ENCODE data around the gene BARX1.

BARX1 gene

DNA sequence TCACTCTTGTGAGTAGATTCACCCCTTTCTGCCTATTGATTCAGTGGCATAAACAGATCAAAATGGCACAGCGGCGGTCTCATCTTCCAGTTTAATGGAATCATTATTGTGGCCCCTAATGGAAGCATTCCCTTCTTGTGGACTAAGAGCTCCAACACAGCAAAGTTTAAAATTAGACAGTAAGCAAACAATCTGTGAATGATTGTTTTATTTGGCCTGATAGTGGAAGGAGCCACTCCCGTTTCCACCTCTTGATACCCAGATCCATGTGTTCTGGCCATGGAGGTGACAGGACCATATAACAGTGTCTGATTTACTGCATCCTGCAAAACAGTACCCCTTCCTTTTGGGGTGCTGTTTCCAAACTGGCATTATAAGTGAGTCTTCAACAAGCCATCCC, 41.2 kb upstream of the BARX1 start:
- Histone ChIP-seq H3K4me2 (ENCODE audit: low read length) (no peak overlapping the region), H3K36me3 (replicated peaks; ENCODE audit: low read depth, low read length) (no peaks in the 10 kb centered on the region), H3K9me3 (ENCODE audit: insufficient read depth, low read length) (no peaks in the 10 kb centered on the region), H3K27me3 (ENCODE audit: low read depth, low read length) (no peaks in the 10 kb centered on the region), H4K20me1 (ENCODE audit: insufficient read depth, low read length) (no peaks in the 10 kb centered on the region), H3K79me2 (ENCODE audit: low read length) (no peaks in the 10 kb centered on the region), H3K27ac (ENCODE audit: low read length) (no peak overlapping the region), H2AFZ (ENCODE audit: low read depth, low read length) (no peak overlapping the region), H3K4me1 (ENCODE audit: low read length) (no peaks in the 10 kb centered on the region), H3K9ac (ENCODE audit: low read length) (no peak overlapping the region), H3K4me3 (ENCODE audit: low read length) (no peak overlapping the region)
- TF ChIP-seq, protein P1, sequence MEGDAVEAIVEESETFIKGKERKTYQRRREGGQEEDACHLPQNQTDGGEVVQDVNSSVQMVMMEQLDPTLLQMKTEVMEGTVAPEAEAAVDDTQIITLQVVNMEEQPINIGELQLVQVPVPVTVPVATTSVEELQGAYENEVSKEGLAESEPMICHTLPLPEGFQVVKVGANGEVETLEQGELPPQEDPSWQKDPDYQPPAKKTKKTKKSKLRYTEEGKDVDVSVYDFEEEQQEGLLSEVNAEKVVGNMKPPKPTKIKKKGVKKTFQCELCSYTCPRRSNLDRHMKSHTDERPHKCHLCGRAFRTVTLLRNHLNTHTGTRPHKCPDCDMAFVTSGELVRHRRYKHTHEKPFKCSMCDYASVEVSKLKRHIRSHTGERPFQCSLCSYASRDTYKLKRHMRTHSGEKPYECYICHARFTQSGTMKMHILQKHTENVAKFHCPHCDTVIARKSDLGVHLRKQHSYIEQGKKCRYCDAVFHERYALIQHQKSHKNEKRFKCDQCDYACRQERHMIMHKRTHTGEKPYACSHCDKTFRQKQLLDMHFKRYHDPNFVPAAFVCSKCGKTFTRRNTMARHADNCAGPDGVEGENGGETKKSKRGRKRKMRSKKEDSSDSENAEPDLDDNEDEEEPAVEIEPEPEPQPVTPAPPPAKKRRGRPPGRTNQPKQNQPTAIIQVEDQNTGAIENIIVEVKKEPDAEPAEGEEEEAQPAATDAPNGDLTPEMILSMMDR (IDR thresholded peaks at IDR 0.05; ENCODE audit: low read depth, low read length), result no peak
- no peak for TF ChIP-seq EZH2phosphoT487 (IDR thresholded peaks at IDR 0.05; ENCODE audit: low read depth)

DNA sequence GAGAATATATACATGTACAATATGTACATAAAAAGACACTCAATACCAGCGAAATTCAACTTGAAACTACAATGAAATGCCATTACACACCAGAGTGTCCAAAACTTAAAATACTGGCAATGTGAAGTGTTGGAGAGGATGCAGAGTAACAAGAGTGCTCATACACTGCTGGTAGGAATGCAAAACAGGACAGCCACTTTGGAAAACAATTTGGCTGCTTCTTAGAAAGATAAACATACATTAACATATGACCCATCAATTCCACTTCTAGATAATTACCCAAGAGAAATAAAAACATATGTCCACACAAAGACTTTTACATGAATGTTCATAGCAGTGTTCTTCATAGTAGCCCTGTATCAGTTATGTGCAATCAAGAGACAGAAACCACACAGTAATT, 39.4 kb upstream of the BARX1 start:
- no peaks in the 10 kb centered on the region for H3K4me1 ChIP-seq (ENCODE audit: low read length)
- no peaks in the 10 kb centered on the region for H3K9me3 ChIP-seq (ENCODE audit: insufficient read depth, low read length)
- no peak overlapping the region for H3K27ac ChIP-seq (ENCODE audit: low read length)
- no peak overlapping the region for H3K4me3 ChIP-seq (ENCODE audit: low read length)
- no peak overlapping the region for H3K9ac ChIP-seq (ENCODE audit: low read length)
- no peak for TF ChIP-seq EZH2phosphoT487 (IDR thresholded peaks at IDR 0.05; ENCODE audit: low read depth)
- TF ChIP-seq, protein P1 (IDR thresholded peaks at IDR 0.05; ENCODE audit: low read depth, low read length), result no peak
- no peak overlapping the region for H3K4me2 ChIP-seq (ENCODE audit: low read length)
- H4K20me1 ChIP-seq (ENCODE audit: insufficient read depth, low read length), result no peaks in the 10 kb centered on the region
- no peak overlapping the region for H2AFZ ChIP-seq (ENCODE audit: low read depth, low read length)
- no peaks in the 10 kb centered on the region for H3K79me2 ChIP-seq (ENCODE audit: low read length)
- no peaks in the 10 kb centered on the region for H3K27me3 ChIP-seq (ENCODE audit: low read depth, low read length)
- no peaks in the 10 kb centered on the region for H3K36me3 ChIP-seq (replicated peaks; ENCODE audit: low read depth, low read length)

DNA sequence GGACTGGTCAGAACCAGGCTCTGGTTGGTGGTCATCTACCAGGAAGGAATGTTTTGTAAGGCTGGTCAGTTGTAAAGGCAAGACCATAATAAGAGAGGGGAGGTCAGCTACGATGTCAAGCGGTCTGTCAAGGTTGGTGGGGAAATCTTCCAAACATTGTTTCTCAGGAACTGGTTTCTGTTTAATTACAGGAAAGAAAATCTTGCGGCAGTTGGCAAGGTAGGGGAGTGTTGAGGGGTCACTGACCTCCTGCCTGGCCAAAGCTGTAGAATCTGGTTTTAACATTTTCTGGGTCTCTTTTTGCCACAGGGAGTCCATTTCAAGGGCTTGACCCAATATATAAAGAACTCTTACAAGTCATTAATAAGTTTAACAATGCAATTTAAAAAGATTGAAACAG, 39.0 kb upstream of the BARX1 start:
- H3K79me2 ChIP-seq (ENCODE audit: low read length), result no peaks in the 10 kb centered on the region
- no peak overlapping the region for H3K27ac ChIP-seq (ENCODE audit: low read length)
- no peaks in the 10 kb centered on the region for H3K9me3 ChIP-seq (ENCODE audit: insufficient read depth, low read length)
- H3K9ac ChIP-seq (ENCODE audit: low read length), result no peak overlapping the region
- no peaks in the 10 kb centered on the region for H3K4me1 ChIP-seq (ENCODE audit: low read length)
- no peaks in the 10 kb centered on the region for H3K27me3 ChIP-seq (ENCODE audit: low read depth, low read length)
- TF ChIP-seq, protein P1 (IDR thresholded peaks at IDR 0.05; ENCODE audit: low read depth, low read length), result no peak
- no peak for TF ChIP-seq EZH2phosphoT487 (IDR thresholded peaks at IDR 0.05; ENCODE audit: low read depth)
- no peak overlapping the region for H3K4me3 ChIP-seq (ENCODE audit: low read length)
- no peaks in the 10 kb centered on the region for H3K36me3 ChIP-seq (replicated peaks; ENCODE audit: low read depth, low read length)
- no peak overlapping the region for H2AFZ ChIP-seq (ENCODE audit: low read depth, low read length)
- H3K4me2 ChIP-seq (ENCODE audit: low read length), result no peak overlapping the region
- H4K20me1 ChIP-seq (ENCODE audit: insufficient read depth, low read length), result no peaks in the 10 kb centered on the region

GRCh38 chr9:93992830-93993229, 37.7 kb upstream of the BARX1 start:
- Histone ChIP-seq H3K4me3 (ENCODE audit: low read length) (no peak overlapping the region), H3K4me1 (ENCODE audit: low read length) (no peaks in the 10 kb centered on the region)

More at GRCh38 chr9:93992830-93993229, 37.7 kb upstream of the BARX1 start:
- Histone ChIP-seq H3K27ac (ENCODE audit: low read length) (no peak overlapping the region), H3K36me3 (replicated peaks; ENCODE audit: low read depth, low read length) (no peaks in the 10 kb centered on the region), H3K9ac (ENCODE audit: low read length) (no peak overlapping the region), H3K79me2 (ENCODE audit: low read length) (no peaks in the 10 kb centered on the region), H2AFZ (ENCODE audit: low read depth, low read length) (no peak overlapping the region), H4K20me1 (ENCODE audit: insufficient read depth, low read length) (no peaks in the 10 kb centered on the region), H3K9me3 (ENCODE audit: insufficient read depth, low read length) (no peaks in the 10 kb centered on the region), H3K27me3 (ENCODE audit: low read depth, low read length) (no peaks in the 10 kb centered on the region), H3K4me2 (ENCODE audit: low read length) (no peak overlapping the region)
- TF ChIP-seq EZH2phosphoT487 (IDR thresholded peaks at IDR 0.05; ENCODE audit: low read depth), result no peak
- TF ChIP-seq, protein P1 (IDR thresholded peaks at IDR 0.05; ENCODE audit: low read depth, low read length), result no peak

Measured in OCI-LY3 (cell line).